Neural cell (in vitro differentiated cells): ENCODE results near the gene KRT82. TPM values are rescaled to one million over a fixed set of nuclear protein-coding genes. Genes with fewer than 3 reads are reported as not detected.

Source experiments
- H2AFZ ChIP-seq: fragments of 200-600, 300-800 bp; sonication (generic), shearing (Covaris generic); 2 replicates; pipeline ENCODE4 v1.6.0; 2014; ENCODE audit warnings: low read depth, mild to moderate bottlenecking, antibody characterized with exemption, low read length, moderate library complexity
- H3F3A ChIP-seq: fragments of 200-600 bp; shearing (Covaris generic); 2 replicates; pipeline ENCODE4 v1.6.1; 2016; ENCODE audit warnings: mild to moderate bottlenecking, moderate library complexity, mixed read lengths, antibody characterized with exemption, low read length; ENCODE audit not compliant: insufficient read depth, poor library complexity, severe bottlenecking
- H3K27ac ChIP-seq: fragments of 200-600, 300-800 bp; sonication (generic), shearing (Covaris generic); 2 replicates; pipeline ENCODE4 v1.5.1; 2014; ENCODE audit warnings: mild to moderate bottlenecking, low read length, moderate library complexity
- H3K27me3 ChIP-seq: fragments of 300-800, 200-600 bp; sonication (generic), shearing (Covaris generic); 2 replicates; pipeline ENCODE4 v1.6.0; 2014; ENCODE audit warnings: mild to moderate bottlenecking, low read depth, low read length, moderate library complexity; ENCODE audit not compliant: insufficient read depth
- H3K36me3 ChIP-seq: fragments of 300-800, 200-600 bp; sonication (generic), shearing (Covaris generic); 2 replicates; pipeline ENCODE4 v1.5.1; 2014; ENCODE audit warnings: mild to moderate bottlenecking, antibody characterized with exemption, low read length, moderate library complexity; ENCODE audit not compliant: insufficient read depth
- H3K4me2 ChIP-seq: fragments of 300-800, 200-600 bp; sonication (generic), shearing (Covaris generic); 2 replicates; pipeline ENCODE4 v1.6.0; 2014; ENCODE audit warnings: mild to moderate bottlenecking, low read length
- H3K4me3 ChIP-seq: fragments of 300-800, 200-600 bp; sonication (generic), shearing (Covaris generic); 2 replicates; pipeline ENCODE4 v1.5.1; 2014; ENCODE audit warnings: mild to moderate bottlenecking, low read length, moderate library complexity
- H3K79me2 ChIP-seq: fragments of 200-600 bp; shearing (Covaris generic); replicated peaks from 2 replicates; pipeline ENCODE4 v1.6.0; 2014; ENCODE audit warnings: mild to moderate bottlenecking, low read length, moderate library complexity; ENCODE audit not compliant: insufficient read depth
- H3K9ac ChIP-seq: fragments of 300-800, 200-600 bp; sonication (generic), shearing (Covaris generic); 2 replicates; pipeline ENCODE4 v1.6.1; 2016; ENCODE audit warnings: mild to moderate bottlenecking, low read length, mixed read lengths
- H3K9me2 ChIP-seq: fragments of 200-600 bp; shearing (Covaris generic); 2 replicates; pipeline ENCODE4 v1.6.1; 2016; ENCODE audit warnings: mild to moderate bottlenecking, low read length, mixed read lengths; ENCODE audit not compliant: insufficient read depth
- H3K9me3 ChIP-seq: fragments of 200-600, 300-800 bp; sonication (generic), shearing (Covaris generic); 2 replicates; pipeline ENCODE4 v1.6.1; 2016; ENCODE audit warnings: mild to moderate bottlenecking, mixed run types, low read length, moderate library complexity, mixed read lengths
- H4K20me1 ChIP-seq: fragments of 200-600 bp; shearing (Covaris generic); 2 replicates; pipeline ENCODE4 v1.6.1; 2016; ENCODE audit warnings: mild to moderate bottlenecking, mixed run types; ENCODE audit not compliant: insufficient read depth
- CTCF ChIP-seq: fragments of 450-650 bp; IDR thresholded peaks from 2 replicates; pipeline ENCODE4 v1.5.1; 2014; ENCODE audit warnings: antibody characterized with exemption, mild to moderate bottlenecking, moderate library complexity; ENCODE audit not compliant: poor library complexity, severe bottlenecking
- EP300 ChIP-seq: fragments of 450-650 bp; conservative IDR thresholded peaks from 2 replicates; pipeline ENCODE4 v1.6.1; 2014; ENCODE audit warnings: antibody characterized with exemption, mild to moderate bottlenecking, moderate library complexity; ENCODE audit not compliant: poor library complexity, severe bottlenecking
- EZH2 ChIP-seq: fragments of 200-600, 300-800 bp; shearing (Covaris generic), sonication (generic); IDR thresholded peaks from 2 replicates; pipeline ENCODE4 v1.6.1; 2014; ENCODE audit warnings: antibody characterized with exemption, low read length, borderline replicate concordance, mild to moderate bottlenecking; ENCODE audit not compliant: insufficient read depth, poor library complexity, severe bottlenecking
- MXI1 ChIP-seq: fragments of 450-650 bp; conservative IDR thresholded peaks from 2 replicates; pipeline ENCODE4 v1.6.1; 2014; ENCODE audit warnings: antibody characterized with exemption, mild to moderate bottlenecking; ENCODE audit not compliant: poor library complexity, severe bottlenecking
- POLR2AphosphoS5 ChIP-seq: IDR thresholded peaks from 2 replicates; pipeline ENCODE4 v1.6.1; 2012
- RAD21 ChIP-seq: fragments of 450-650 bp; conservative IDR thresholded peaks from 2 replicates; pipeline ENCODE4 v1.6.1; 2014; ENCODE audit warnings: antibody characterized with exemption, mild to moderate bottlenecking, moderate library complexity
- REST ChIP-seq: IDR thresholded peaks from 2 replicates; pipeline ENCODE4 v1.6.1; 2012; ENCODE audit warnings: borderline replicate concordance
- SMC3 ChIP-seq: fragments of 450-650 bp; conservative IDR thresholded peaks from 2 replicates; pipeline ENCODE4 v1.6.1; 2014; ENCODE audit warnings: antibody characterized with exemption, mild to moderate bottlenecking, moderate library complexity; ENCODE audit not compliant: poor library complexity
- TAF1 ChIP-seq: IDR thresholded peaks from 2 replicates; pipeline ENCODE4 v1.6.1; 2012; ENCODE audit warnings: low read depth
- polyA plus RNA-seq: library from polyadenylated mRNA; depleted of rRNA; stranded (reverse); fragments of >200 nt; gene quantifications from 2 replicates; pipeline ENCODE4 v1.2.3, GENCODE V29; 2014

The KRT82 gene
- polyA plus RNA-seq, 1 donor from 2014 or later, result not detected

- H3K9me2 ChIP-seq, result no peaks in the 10 kb centered on the region
- H3K79me2 ChIP-seq, result no peaks in the 10 kb centered on the region
- H3K9ac ChIP-seq, result no peak overlapping the region
- H2AFZ ChIP-seq, result no peak overlapping the region
- no peak overlapping the region for H3K27ac ChIP-seq
- no peak overlapping the region for H3K4me3 ChIP-seq
- no peaks in the 10 kb centered on the region for H4K20me1 ChIP-seq
- H3K9me3 ChIP-seq, result no peaks in the 10 kb centered on the region
- H3K36me3 ChIP-seq, result no peaks in the 10 kb centered on the region
- H3F3A ChIP-seq, result no peaks in the 10 kb centered on the region
- H3K4me2 ChIP-seq, result no peak overlapping the region
- TF ChIP-seq CTCF, result no peak
- no peaks in the 10 kb centered on the region for H3K27me3 ChIP-seq
These were observed 58.3 kb downstream of the KRT82 start for GRCh38 chr12:52347551-52348510.

- Histone ChIP-seq H3K4me2 (no peak overlapping the region), H3K27ac (no peak overlapping the region), H3K36me3 (no peaks in the 10 kb centered on the region), H3K4me3 (no peak overlapping the region), H3K9ac (no peak overlapping the region), H2AFZ (no peak overlapping the region), H3K27me3 (no peaks in the 10 kb centered on the region), H3K9me2 (no peaks in the 10 kb centered on the region), H4K20me1 (no peaks in the 10 kb centered on the region), H3K9me3 (no peaks in the 10 kb centered on the region), H3K79me2 (no peaks in the 10 kb centered on the region), H3F3A (no peaks in the 10 kb centered on the region)
- no peak for TF ChIP-seq MXI1
- TF ChIP-seq EP300, result no peak
- no peak for TF ChIP-seq TAF1
- TF ChIP-seq RAD21, result no peak
- TF ChIP-seq CTCF, result no peak
- no peak for TF ChIP-seq REST
- no peak for TF ChIP-seq POLR2AphosphoS5
- no peak for TF ChIP-seq EZH2
- no peak for TF ChIP-seq SMC3
These were observed 59.1 kb downstream of the KRT82 start for GRCh38 chr12:52347016-52347415.
